Sigmoid colon (tissue), 3 donors: ENCODE results near the gene RPL38.

Experiments
- POLR2A ChIP-seq, 2 donors: fragments of 450-650 bp; IDR thresholded peaks; one replicate each; pipeline ENCODE4 v1.6.1; 2016; ENCODE audit warnings: antibody characterized with exemption in 2 of 2, mild to moderate bottlenecking in 2 of 2, moderate library complexity in 2 of 2
- TF ChIP-seq, protein P1 (sequence below), 4 experiments: fragments of 450-650 bp in 3 of 4; fragments of 200-600 bp in 1 of 4; IDR thresholded peaks; one replicate each; pipeline ENCODE4 v1.5.1; 2016 to 2019; ENCODE audit warnings: antibody characterized with exemption in 4 of 4, mild to moderate bottlenecking in 3 of 4, moderate library complexity in 2 of 4

DNA sequence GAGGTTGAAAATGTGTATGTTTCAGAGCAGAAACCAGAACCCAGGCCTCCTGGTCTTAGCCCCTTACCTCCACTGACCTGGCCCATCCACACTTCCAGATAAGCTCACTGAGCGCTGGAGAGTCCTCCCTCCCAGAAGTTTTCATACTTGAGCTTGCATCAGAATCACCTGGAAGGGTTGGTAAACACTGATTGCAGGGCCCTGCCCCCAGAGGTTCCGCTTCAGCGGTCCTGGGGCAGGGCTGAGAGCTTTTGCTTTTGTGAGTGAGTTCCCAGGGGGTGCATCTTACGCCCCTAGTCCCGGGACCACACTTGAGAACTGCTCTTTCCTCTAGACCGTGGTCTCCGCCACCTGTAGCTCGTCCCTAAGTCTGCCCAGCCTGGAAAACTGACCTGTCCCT lies 30.5 kb downstream of the RPL38 start:
- TF ChIP-seq, protein P1, sequence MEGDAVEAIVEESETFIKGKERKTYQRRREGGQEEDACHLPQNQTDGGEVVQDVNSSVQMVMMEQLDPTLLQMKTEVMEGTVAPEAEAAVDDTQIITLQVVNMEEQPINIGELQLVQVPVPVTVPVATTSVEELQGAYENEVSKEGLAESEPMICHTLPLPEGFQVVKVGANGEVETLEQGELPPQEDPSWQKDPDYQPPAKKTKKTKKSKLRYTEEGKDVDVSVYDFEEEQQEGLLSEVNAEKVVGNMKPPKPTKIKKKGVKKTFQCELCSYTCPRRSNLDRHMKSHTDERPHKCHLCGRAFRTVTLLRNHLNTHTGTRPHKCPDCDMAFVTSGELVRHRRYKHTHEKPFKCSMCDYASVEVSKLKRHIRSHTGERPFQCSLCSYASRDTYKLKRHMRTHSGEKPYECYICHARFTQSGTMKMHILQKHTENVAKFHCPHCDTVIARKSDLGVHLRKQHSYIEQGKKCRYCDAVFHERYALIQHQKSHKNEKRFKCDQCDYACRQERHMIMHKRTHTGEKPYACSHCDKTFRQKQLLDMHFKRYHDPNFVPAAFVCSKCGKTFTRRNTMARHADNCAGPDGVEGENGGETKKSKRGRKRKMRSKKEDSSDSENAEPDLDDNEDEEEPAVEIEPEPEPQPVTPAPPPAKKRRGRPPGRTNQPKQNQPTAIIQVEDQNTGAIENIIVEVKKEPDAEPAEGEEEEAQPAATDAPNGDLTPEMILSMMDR (IDR thresholded peaks at IDR 0.05): no peak
- no peak for TF ChIP-seq POLR2A (IDR thresholded peaks at IDR 0.05)
